Brain microvascular endothelial cell (primary cell): ENCODE results near the gene CLEC18C.
"Not testable (repeated sequence)": the region's sequence is repeated elsewhere in the genome, so short reads cannot be mapped to it uniquely, and the experiment has no call there.

ENCODE experiments used
- DNase-seq: peaks from one replicate; pipeline ENCODE4 v3.0.0-alpha.2; 2020
- H3K27ac ChIP-seq: fragments of 250-450 bp; sonication (Bioruptor Pico); 2 replicates; pipeline ENCODE4 v1.5.1; 2020; ENCODE audit warnings: mild to moderate bottlenecking, moderate library complexity
- H3K27me3 ChIP-seq: fragments of 250-450 bp; sonication (Bioruptor Pico); replicated peaks from 2 replicates; pipeline ENCODE4 v1.5.1; 2020; ENCODE audit warnings: mild to moderate bottlenecking
- H3K36me3 ChIP-seq: fragments of 250-450 bp; sonication (Bioruptor Pico); replicated peaks from 2 replicates; pipeline ENCODE4 v1.5.1; 2020; ENCODE audit warnings: mild to moderate bottlenecking
- H3K4me3 ChIP-seq: 2 replicates; pipeline ENCODE4 v1.5.1; 2011; ENCODE audit warnings: low read depth, mild to moderate bottlenecking, control low read depth, low read length, moderate library complexity
- in situ Hi-C: cut with HindIII; loops from 2 replicates; pipeline ENCODE4 v1.10.0; 2017; ENCODE audit warnings: low sequenced_read_pairs, low pct_ligation_motif_present

CLEC18C gene

GRCh38 chr16:70173212-70173837, at the start of gene CLEC18C:
CLEC18C (plus strand) TSS chr16:70173787; CDS start chr16:70174279, 492 bp downstream.
- H3K36me3 ChIP-seq, H3K27ac ChIP-seq, H3K4me3 ChIP-seq, H3K27me3 ChIP-seq, in situ Hi-C loops, DNase-seq: not testable (repeated sequence)

GRCh38 chr16:70123822-70124221, 49.8 kb upstream of the CLEC18C start:
- in situ Hi-C loops, H3K4me3 ChIP-seq, H3K27me3 ChIP-seq, H3K36me3 ChIP-seq, DNase-seq, H3K27ac ChIP-seq: not testable (repeated sequence)

- H3K36me3 ChIP-seq, H3K4me3 ChIP-seq, H3K27ac ChIP-seq, in situ Hi-C loops, H3K27me3 ChIP-seq: not testable (repeated sequence)
- peak; percentile 7 for DNase-seq
Measured at GRCh38 chr16:70126226-70126625, 47.4 kb upstream of the CLEC18C start.

GRCh38 chr16:70127706-70128105, 45.9 kb upstream of the CLEC18C start:
- not testable (repeated sequence) for H3K27me3 ChIP-seq

GRCh38 chr16:70128844-70129243, 44.7 kb upstream of the CLEC18C start:
- H3K4me3 ChIP-seq, H3K36me3 ChIP-seq, H3K27me3 ChIP-seq, H3K27ac ChIP-seq, DNase-seq, in situ Hi-C loops: not testable (repeated sequence)

More at GRCh38 chr16:70127706-70128105, 45.9 kb upstream of the CLEC18C start:
- H3K36me3 ChIP-seq, in situ Hi-C loops, DNase-seq, H3K27ac ChIP-seq, H3K4me3 ChIP-seq: not testable (repeated sequence)

GRCh38 chr16:70135796-70136195, 37.8 kb upstream of the CLEC18C start:
- in situ Hi-C loops, H3K27ac ChIP-seq, H3K4me3 ChIP-seq, DNase-seq, H3K27me3 ChIP-seq, H3K36me3 ChIP-seq: not testable (repeated sequence)

- H3K4me3 ChIP-seq, in situ Hi-C loops, H3K36me3 ChIP-seq, H3K27ac ChIP-seq, H3K27me3 ChIP-seq, DNase-seq: not testable (repeated sequence)
Measured at GRCh38 chr16:70136595-70136994, 37.0 kb upstream of the CLEC18C start.

- H3K27me3 ChIP-seq, H3K27ac ChIP-seq, DNase-seq, H3K4me3 ChIP-seq, in situ Hi-C loops, H3K36me3 ChIP-seq: not testable (repeated sequence)
Measured at GRCh38 chr16:70142739-70143138, 30.8 kb upstream of the CLEC18C start.

- in situ Hi-C loops, DNase-seq, H3K4me3 ChIP-seq, H3K27ac ChIP-seq, H3K27me3 ChIP-seq, H3K36me3 ChIP-seq: not testable (repeated sequence)
Measured at GRCh38 chr16:70143231-70143895, 30.2 kb upstream of the CLEC18C start.

GRCh38 chr16:70147853-70148252, 25.7 kb upstream of the CLEC18C start:
- in situ Hi-C loops, H3K27me3 ChIP-seq, H3K4me3 ChIP-seq, DNase-seq, H3K27ac ChIP-seq: not testable (repeated sequence)
- H3K36me3 ChIP-seq, result peaks cover 27% of the 10 kb centered on the region

- H3K27me3 ChIP-seq, DNase-seq, in situ Hi-C loops, H3K27ac ChIP-seq, H3K4me3 ChIP-seq: not testable (repeated sequence)
- H3K36me3 ChIP-seq, result peaks cover 33% of the 10 kb centered on the region
Measured at GRCh38 chr16:70148453-70148852, 25.1 kb upstream of the CLEC18C start.

GRCh38 chr16:70149296-70149695, 24.3 kb upstream of the CLEC18C start:
- H3K27ac ChIP-seq, H3K4me3 ChIP-seq, in situ Hi-C loops, DNase-seq, H3K27me3 ChIP-seq: not testable (repeated sequence)
- H3K36me3 ChIP-seq, result peaks cover 34% of the 10 kb centered on the region
